ENCODE results near the gene PGC. TPM values are rescaled to one million over a fixed set of nuclear protein-coding genes. Genes with fewer than 3 reads are reported as not detected.

Gene PGC
- total RNA-seq, 1 donor from 2014 or later = not detected

DNA sequence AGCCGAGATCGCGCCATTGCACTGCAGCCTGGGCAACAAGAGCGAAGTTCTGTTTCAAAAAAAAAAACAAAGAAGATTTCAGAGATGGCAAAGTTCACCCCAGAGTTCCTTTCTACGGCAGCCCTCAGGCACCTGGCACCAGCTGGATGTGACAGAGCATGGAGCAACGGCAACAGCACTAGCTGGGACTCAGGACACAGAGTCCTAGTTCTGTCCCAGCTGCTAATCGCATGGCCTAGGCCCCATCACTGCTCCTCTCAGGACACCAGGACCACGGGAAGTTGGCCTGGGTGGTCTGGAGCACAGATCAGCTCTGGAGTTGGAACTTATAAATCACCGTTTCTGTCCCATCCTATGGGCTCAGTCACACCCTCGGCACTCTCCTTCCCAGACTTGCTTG, 1.1 kb downstream of the PGC start:
- no peak for ATAC-seq

DNA sequence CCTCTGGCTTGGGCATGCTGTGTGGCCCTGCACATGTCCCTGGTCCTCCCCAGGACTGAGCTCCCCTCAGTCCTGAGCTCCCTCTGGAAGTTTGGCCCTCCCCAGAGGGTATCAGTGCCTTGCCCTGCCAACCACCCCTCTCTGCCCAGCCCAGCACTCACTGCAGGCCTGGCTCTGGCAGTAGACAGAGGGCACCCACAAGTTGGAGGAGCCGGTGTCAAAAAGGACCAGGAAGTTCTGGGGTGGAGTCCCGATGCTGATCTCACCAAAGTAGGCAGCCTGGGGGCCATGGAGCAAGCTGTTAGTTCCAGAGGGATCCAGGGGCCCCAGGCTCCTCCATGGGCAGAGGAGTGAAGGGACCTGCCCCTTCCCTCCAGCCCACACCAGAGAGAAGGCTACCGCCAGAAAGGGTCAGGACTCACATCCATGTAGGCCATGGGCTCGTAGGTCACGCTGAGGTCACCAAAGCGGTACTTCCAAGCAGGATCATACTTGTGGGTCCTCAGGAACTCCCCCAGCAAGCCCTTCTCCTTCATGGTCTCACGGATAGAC, 2.9 kb downstream of the PGC start:
- ATAC-seq = no peak

DNA sequence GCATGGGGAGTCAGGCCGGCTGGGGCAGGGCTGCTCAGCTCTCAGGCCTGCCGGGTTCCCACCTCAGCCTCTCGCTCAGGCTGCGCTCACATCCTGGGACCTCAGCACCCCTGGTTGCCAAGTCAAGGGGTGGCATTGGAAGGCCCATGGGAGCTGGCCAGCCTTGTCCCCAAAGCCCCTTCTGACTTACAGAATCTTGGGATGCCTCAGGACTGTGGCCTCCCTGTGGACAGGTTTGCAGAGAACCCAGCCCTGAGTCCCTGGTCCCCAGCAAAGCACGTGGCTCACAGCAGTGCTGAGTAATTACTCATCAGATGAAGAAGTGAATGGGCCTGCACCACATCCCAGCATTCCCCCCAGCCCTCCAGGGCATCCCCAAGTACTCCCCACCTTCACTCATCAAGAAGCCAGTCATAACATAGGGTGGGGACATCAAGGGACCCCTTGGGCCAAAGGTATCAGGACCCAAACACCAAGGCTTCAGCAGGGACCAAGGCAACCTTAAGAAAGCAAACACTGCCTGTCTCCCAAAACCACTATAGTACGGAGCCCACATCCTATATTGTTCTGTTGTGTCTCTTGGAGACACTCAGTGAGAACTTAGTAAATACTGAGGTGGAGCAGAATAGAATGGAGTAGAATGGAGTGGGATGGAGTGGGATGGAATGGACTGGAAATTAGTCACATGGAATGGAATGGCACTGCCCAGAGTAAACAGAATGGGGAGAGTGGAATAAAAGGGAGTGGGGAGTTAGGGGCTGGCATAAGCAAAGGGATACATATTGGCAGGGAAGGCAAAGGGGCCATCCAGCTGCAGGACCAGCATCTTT, 3.6 kb downstream of the PGC start:
- no peak for ATAC-seq

DNA sequence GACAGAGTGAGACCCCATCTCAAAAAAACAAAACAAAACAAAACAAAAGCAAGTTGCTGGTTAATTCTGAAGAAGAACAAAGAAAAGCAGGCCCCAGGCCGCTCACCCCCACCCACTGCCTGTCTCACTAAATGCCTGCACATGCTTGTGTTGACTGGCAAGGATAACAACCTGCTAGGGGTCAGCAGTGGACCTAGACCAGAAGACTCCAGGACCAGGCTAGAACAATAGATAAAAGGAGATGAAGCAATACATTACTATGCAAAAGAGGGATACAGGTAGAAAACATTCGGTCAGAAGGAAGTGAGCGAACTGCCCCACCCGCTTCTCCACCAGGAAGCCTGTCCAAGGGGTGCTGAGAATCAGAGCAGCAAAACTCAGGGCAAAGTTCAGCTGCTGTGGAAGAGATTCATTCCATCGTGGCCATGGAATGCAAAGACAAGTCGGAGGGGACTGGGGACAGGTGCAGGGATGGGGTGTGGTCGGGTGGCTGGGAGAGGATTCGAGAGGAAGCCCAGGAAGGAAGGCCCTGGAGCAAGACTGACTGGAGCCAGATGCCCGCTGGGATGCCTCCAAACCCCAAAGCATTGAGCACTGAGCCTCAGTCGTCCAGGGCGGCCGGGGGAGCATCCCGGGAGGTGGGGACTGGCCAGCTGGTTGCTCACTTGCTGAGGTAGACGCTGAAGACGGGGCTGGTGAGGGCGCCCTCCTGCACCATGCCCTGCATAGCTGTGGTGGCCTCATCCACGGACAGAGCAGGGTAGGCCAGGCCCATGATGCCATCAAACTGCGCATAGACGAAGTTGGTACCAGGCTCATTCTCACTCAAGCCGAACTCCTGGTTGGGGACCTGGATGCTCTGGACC, 5.3 kb downstream of the PGC start:
- ATAC-seq = peak; percentile 44

DNA sequence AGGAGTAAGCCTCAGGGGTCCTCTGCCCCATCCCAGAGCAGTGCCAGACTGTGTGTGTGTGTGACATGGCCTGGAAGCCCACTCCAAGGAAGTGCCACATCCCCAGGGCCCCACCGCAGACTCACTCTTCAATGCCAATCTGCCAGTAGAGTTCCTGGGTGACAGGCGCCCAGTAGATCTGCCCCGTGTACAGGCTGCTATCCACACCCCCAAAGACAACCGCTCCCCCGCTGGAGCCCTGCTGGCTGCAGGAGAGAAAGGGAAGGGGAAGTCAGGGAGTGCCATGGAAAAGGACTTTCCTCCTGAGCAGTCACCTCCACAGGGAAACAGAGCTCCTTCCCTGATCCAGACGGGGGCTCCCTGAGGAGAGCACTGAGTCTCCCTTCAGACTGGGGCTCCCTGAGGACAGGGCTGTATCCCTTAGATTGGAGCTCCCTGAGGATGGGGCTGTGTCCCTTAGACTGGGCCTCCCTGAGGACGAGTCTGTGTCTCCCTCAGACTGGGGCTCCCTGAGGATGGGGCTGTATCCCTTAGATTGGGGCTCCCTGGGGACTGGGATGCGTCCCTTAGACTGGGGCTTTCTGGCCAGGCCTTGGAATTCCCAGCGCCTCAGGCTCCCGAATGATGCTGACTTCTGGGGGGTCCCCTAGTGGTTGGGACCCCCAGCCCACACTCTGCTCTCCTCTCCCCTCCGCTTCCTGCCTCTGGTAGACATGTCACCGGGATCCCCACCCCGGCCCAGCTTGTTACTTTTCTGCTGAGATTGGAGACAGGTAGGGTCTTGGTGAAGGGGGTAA, 6.6 kb downstream of the PGC start:
- ATAC-seq = no peak

DNA sequence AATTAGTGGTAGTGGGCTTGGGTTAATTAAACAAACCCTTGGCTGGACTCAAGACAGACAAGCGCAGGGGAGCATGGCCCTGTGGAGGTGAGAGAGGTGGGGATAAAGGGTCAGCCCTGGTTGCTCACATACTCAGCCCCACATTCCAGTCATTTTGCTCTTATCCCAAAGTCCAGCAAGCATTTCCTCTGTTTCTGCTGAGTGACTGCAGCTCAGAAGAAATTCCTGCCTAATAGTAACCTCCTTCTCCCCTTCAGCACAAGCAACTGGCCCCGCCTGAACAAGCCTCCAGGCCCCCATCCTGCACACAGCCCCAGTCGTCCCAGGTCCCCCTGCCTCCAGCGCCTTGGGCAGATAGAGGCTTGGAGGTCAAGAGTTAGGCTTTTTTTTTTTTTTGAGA, 8.2 kb downstream of the PGC start:
- no peak for ATAC-seq

DNA sequence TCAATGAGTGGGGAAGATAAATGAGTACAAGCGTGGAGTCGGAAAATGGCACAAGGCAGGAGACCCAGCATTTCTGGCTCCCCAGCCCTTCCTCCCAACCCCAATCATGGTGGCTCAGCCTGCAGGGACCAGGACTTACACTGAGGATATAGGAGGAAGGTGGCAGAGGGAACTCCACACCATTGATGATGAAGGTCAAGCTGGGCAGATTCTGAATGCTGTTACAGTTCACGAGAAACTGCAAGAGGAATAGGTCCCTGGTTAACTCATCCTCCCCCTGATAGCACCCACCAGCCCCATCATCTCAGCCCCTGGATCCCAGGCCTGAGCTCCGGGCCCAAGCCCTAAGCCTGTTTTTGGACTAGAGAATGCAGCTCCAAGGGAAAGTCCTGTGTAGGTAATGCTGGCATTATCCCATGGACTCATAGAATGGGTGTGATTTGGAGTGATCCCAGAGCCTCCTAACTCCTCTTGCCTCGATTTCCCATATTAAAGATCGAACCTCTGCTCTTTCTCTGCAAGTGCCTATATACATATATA, 9.5 kb downstream of the PGC start:
- ATAC-seq = no peak

DNA sequence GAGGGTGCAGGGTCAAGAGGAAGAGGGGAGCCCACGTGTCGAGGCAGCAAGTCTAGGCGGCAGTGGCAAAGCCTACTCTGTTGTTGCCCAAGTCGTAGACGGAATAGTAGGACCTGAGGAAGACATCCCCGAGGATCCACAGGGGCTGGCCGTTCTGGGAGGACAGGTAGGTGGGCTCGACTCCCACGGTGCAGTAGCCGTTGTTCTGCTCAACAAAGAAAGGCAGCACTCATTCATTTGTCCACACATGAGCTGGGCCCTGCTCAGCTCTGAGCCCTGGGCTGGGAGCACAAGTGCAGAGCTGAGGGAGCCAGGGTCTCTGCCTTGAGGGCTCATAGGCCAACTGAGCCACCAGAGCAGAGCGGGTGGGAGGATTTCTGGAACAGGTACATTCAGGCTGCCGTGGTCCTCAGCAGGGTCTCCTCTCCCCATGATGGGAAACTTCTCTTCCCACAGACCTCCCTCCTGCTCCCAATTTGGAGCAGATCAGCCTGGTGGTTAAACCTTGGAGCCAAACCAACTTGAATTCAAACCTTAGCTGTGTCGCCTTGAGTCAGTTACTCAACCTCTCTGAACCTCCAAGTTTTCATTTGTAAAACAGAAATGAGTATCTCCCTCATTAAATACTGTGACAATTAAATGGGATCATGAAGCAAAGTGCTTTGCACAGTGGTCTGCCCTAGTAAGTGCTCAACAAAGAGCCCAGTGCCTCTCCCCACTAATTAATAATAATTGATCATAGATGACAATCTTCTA, 10.2 kb downstream of the PGC start:
- ATAC-seq = no peak

DNA sequence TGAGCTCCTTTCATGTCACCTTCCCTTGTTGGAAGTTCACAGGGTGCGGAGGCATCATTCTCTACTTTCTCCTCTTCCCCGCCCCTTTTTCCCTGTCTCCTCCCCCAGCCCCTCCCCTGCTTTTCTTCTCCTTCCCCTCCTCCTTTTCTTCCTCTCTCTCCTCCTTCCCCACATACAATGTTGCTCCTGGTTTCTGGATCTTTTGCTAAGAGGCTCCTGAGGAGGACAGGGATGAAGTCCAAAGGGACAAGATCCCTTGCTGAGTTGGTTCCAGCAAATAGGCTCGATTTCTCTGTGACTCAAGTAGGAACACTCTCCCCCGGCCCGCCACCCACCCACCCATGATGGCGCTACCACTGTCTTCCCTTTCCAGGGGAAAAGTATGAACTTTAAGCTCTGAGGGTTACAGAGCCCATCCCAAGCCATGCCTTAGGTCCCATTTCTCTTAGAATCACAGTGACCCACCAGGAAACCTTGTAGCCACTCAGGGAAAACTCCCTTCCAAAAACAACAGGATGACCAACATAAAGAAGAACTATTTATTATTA, 10.9 kb downstream of the PGC start:
- no peak for ATAC-seq

DNA sequence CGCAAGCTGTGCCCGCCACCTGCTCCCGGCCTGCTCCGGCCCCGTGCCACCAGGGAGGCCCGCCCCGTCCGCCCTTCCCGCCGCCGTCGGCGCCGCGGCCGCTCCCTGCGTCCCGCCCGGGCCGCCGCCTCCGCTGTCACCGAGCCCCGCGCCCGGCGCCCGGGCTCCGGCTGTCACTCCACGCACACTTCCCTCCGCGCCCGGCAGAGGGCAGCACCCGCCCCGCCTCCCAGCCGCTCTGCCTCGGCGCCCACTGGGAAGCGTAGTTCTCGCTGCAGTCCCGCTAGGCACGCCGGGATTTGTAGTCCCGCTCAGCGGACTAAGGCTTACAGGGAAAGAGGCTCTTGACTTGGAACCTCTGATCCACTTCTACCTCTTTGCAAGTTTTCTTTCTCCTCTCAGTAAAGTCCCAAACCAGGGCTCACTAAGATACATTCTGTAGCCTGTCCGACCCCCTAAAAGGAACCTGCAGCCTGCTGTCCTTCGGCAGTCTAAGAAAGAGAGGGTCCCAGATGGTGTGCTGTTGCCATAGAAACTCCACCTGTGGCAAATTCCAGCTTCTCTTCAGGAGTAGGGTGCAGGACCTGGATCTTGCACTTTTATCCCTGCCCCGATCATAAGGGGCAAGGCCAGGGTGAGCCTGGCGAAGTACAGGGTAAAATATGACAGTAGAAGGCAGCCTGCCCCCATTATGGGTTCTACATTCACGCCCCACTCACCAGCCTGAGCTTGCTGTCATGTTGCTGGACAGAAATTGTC, 11.6 kb downstream of the PGC start, which contains the start of gene TFEB:
Gene TFEB (minus strand): TSS at position 182 of the 759 bp plus-strand sequence. CDS start 44,395 bp downstream, outside the sequence.
- ATAC-seq = peak; percentile 83

DNA sequence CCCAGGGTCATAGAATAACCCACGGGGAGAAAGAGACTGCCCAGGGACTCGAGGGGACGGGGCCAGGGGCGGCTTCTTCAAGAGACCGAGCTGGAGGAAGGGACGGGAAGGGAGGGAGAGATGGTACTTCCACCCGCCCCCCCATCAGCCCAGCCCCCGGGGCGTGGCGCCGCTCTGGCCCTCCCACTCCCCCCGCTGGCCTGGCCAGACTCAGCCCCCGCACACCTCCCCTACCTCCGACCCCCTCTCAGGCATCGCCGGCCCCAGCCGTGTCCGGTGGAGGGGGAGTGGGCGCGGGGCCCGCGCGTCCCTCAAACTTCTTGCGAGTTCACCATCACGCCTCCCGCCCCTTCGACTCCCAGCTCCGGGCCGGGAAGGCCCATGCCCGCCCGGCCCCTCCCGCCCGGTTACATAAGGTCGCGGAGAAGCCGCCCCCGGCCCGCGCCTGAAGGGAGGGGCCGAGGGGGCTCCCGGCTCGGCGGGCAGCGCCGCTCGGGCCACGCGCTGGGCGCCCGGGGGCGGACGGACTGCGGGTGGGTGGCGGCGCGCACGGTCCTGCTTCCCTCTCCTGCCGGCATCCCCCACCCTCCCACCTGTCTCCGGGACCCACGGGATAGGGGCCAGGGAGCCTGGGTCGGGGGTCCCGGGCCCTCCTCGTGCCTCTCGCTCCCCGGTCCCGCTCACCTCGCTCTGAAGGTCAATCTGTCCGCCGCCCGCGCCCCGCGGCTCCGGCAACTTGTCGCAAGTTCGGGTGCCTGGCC, 12.4 kb downstream of the PGC start:
- ATAC-seq = peak; percentile 50

DNA sequence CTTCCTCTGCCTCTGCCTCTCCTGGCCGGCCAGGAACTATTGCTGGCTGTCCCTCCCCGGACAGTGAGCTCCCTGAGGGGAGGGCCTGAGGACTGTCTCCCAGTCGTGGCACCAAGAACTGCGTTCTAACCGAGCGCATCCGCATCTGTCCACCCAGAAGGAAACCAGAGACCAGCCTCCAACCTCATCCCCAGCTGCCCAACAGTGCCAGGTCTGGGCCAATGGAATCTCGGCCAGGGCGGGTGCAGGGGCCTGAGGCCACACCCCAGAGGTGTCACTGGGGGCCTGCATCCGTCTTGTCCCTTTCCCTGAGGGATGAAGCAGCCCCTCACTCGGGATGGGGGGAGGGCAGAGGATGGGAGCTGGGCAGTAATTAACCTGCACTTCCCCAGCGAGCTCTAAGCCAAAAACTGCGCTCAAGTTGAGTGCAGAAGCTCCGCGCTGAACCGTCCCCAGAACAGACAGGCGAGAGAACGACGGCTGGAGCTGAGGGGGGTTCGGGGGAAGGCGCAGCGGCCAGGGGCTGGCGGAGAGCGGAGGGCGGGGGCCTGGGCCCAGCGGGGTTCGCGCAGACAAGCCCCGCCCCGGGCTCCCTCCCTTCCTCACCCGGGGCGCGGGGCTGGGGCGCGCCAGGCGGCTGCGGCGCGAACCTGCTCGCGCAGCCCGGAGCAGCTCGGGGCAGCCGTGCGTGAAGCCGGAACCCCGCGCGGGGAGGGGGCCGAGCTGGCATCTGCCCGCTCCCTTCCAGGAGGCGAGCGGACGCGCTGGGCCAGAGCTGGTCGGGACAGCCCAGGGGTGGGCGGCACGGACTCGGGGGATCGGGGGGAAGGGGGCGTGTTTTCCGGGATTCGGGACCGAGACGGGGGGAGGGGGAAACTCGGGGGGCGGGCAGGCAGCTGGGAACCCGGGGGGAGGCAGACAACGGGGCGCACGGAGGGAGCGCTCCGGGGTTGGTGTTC, 13.2 kb downstream of the PGC start:
- ATAC-seq = peak; percentile 71

DNA sequence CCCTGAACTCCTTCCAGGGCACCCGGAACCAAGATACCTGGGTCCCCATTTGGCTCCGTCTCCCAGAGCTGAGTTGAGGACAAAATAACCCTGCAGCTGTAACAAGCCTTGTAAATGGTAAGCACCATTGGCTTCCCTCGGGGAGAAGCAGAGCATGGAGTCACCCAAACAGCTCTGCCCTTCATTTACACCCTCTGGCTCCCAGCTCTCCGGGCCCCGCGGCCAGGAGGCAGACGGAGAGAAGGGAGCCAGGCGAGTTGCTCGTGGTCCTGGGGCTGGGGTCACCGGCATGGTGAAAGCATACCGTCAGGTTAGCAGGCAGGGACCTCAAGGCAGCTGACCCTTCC, 13.9 kb downstream of the PGC start:
- ATAC-seq = no peak

DNA sequence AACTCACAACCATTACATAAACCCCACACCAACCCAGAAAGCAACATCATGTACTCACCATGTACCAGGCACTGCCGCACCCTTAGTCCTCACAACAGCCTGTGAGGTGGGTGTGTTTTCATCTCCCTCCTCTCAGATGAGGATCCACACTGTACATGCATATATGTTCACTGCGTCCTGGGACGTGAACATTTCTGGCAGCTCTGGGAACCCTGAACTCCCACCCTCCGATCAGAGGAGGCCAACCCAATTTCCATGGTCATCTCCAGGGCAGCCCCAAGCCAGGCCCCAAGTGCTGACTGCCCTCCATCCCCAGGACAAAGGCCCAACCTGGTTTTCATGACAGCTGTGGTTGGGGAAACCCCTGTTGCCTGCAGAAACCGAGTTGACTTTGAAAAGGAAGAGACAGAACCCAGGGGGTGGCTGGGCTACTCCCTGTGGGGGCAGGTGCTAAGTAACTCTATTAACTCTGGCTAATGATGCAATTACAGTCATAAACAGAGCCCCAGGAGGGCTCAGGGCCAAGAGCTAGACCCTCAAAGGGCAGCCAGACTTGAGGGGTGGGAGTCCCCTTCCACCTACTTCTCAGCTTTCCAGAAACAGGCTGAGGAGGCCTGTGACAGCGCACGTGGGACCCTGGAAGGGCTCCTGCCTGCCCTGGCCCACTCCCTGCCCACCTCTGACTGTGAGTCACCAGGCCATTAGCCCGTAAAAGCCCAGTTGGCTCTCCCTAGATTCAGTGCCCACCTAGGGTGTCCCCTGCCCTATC, 14.4 kb downstream of the PGC start:
- ATAC-seq = peak; percentile 6

DNA sequence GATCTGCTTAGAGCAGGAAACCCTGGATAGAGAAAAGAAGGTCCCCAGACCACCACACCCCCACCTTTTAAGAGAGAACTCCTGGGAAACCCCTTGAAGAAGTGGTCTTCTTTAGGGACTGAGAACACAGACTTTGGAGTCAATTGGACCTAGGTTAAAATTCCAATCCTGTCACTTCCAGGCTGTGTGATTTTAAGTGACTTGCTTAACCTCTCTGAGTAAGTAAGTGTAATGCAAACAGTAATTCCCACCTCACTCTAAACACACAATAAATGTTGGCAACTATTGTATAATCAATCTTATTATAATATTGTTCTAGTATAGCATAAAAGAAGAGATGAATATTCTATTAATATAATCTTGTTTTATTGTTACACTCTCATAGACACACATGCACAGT, 15.0 kb downstream of the PGC start:
- no peak for ATAC-seq

DNA sequence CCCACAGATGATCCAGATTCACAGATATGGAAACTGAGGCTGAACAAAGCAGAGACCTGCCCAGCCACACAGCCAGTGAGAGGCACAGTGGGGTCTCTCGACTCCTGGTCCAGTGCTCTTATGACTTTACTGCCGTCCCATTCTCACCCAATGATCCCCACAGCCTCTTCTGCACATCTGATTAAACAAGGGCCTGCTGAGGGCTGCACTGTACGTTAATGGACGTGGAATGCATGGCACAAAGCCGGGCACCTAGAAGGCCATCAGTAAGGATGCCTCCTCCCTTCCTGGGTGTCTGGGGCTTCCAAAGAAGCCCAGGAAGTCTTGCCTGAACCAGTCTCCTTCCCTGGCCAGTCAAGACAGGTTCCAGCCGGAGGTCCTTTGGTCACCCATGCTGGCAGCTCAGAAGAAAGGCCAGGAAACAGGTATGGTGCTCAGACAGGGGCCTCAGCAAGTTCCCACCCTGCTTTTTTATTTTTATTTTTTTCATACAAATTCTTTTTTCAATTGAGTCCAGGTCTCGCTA, 15.6 kb downstream of the PGC start:
- ATAC-seq = no peak

Measured in esophagus mucosa (tissue), 1 donor.